Natural killer cell (primary cell): ENCODE data around the gene NBEAL2. TPM values are rescaled to one million over a fixed set of nuclear protein-coding genes. Genes with fewer than 3 reads are reported as not detected.
A peak's percentile ranks its signal among the peaks of the same experiment; 100 is the strongest.
"Not testable (repeated sequence)": the region's sequence is repeated elsewhere in the genome, so short reads cannot be mapped to it uniquely, and the experiment has no call there.

ENCODE experiments used
- ATAC-seq, 3 donors: fragments of 150-1000 bp in 2 of 3; fragments of 200-7000 bp in 1 of 3; cut with Tn5 transposase; 1 replicate in 1 of 3; 2 replicates in 2 of 3; pipeline ENCODE4 v1.10.0; 2021; ENCODE audit warnings: mild to moderate bottlenecking in 2 of 3, moderate library complexity in 2 of 3
- DNase-seq, 2 donors: peaks; one replicate each; pipeline versions ENCODE4 v3.0.0 to v3.0.0-alpha.2; 2013 to 2021; ENCODE audit warnings: mixed read lengths in 1 of 2
- H3K27ac ChIP-seq: one replicate; pipeline ENCODE4 v1.5.1; 2013; ENCODE audit warnings: mild to moderate bottlenecking, low read length
- H3K27me3 ChIP-seq: one replicate; pipeline ENCODE4 v1.6.1; 2013; ENCODE audit warnings: low read length; ENCODE audit not compliant: control insufficient read depth, insufficient read depth
- H3K36me3 ChIP-seq: one replicate; pipeline ENCODE4 v1.6.1; 2013; ENCODE audit warnings: low read length; ENCODE audit not compliant: control insufficient read depth, insufficient read depth
- H3K4me1 ChIP-seq: one replicate; pipeline ENCODE4 v1.6.1; 2013; ENCODE audit warnings: low read length; ENCODE audit not compliant: control insufficient read depth, insufficient read depth
- H3K4me3 ChIP-seq: one replicate; pipeline ENCODE4 v1.5.1; 2013; ENCODE audit warnings: low read length
- H3K9me3 ChIP-seq: one replicate; pipeline ENCODE4 v1.6.1; 2013; ENCODE audit warnings: low read length; ENCODE audit not compliant: control insufficient read depth, insufficient read depth
- H3K27ac Mint-ChIP-seq, 2 donors: one replicate each; pipeline ENCODE4 v1.8.0; 2022; ENCODE audit warnings: mild to moderate bottlenecking in 2 of 2, mixed read lengths in 2 of 2, moderate library complexity in 1 of 2
- H3K27me3 Mint-ChIP-seq, 2 donors: one replicate each; pipeline ENCODE4 v1.8.0; 2022; ENCODE audit warnings: low read depth in 2 of 2, mixed read lengths in 2 of 2
- H3K36me3 Mint-ChIP-seq: one replicate; pipeline ENCODE4 v1.8.0; 2022; ENCODE audit warnings: mixed read lengths
- H3K4me1 Mint-ChIP-seq, 2 donors: one replicate each; pipeline ENCODE4 v1.8.0; 2022; ENCODE audit warnings: mixed read lengths in 2 of 2
- H3K4me3 Mint-ChIP-seq: one replicate; pipeline ENCODE4 v1.8.0; 2022; ENCODE audit warnings: mild to moderate bottlenecking, moderate library complexity, mixed read lengths
- H3K9me3 Mint-ChIP-seq, 2 donors: one replicate each; pipeline ENCODE4 v1.8.0; 2022; ENCODE audit warnings: mixed read lengths in 2 of 2
- WGBS: methylation state at CpG from one replicate; pipeline ENCODE4 v1.1.7; 2013; ENCODE audit warnings: missing lambda C conversion rate; ENCODE audit not compliant: insufficient coverage; 5-methylcytosine and 5-hydroxymethylcytosine counted together
- intact Hi-C: fragments of 100-400 bp; cut with micrococcal nuclease; formaldehyde crosslinking; loops from one replicate; pipeline ENCODE4 v1.14.2; 2022
- total RNA-seq, 4 donors: library from RNA; stranded (reverse); fragments of 120-200 nt in 1 of 4; gene quantifications; one replicate each; pipeline versions ENCODE4 v1.2.3 to v1.2.4, GENCODE V29; 2013 to 2022
- TF ChIP-seq, protein P1 (sequence below): fragments of 200-600 bp; IDR thresholded peaks from one replicate; pipeline ENCODE4 v1.8.0; 2022; ENCODE audit warnings: antibody characterized with exemption

Gene NBEAL2
- total RNA-seq, 3 donors from 2014 or later (not counting 1 experiment from before 2014, with no cell fraction given): 453 to 536 (median 532) TPM

DNA sequence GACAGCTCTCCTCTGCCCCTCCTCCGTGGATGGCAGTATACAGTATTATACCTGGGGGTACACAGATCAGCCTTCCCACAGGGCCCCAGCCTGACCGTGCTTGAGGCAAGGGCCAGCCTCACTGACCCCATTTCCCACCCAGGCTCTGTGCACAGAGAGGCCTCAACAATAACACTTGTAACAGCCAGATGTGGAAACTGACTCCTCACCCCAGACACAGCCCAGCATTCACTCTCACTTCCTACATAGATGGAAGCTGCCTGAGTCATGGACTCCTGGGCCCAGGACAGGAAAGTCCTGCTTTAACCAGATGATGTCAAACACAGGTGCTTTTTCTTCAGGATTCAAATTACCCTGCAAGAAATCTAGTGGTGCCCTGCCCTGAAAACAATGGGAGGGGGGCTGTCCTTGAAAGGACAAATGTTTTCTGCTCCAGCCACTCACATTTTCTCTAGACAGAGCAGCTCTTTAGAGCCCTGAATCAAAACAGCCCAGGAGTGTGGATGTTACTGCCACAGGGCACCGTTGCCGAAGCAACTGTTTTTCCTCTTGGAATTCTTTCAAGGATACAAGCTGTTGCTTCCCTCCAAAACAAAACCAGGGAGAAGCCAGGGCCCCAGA is 19.3 kb upstream of the NBEAL2 start:
- 74% methylated on average over 4 of the region's 4 CpGs for WGBS
- Mint-ChIP-seq H3K9me3 (no peaks in the 10 kb centered on the region), H3K27me3 (no peaks in the 10 kb centered on the region), H3K36me3 (no peaks in the 10 kb centered on the region), H3K27ac (peak overlapping the region; percentile 94 to 99), H3K4me3 (peak overlapping the region; percentile 53), H3K4me1 (peaks cover 74 to 78% of the 10 kb centered on the region in 2 donors)
- peak overlapping the region; percentile 84 for H3K27ac ChIP-seq
- TF ChIP-seq, protein P1, sequence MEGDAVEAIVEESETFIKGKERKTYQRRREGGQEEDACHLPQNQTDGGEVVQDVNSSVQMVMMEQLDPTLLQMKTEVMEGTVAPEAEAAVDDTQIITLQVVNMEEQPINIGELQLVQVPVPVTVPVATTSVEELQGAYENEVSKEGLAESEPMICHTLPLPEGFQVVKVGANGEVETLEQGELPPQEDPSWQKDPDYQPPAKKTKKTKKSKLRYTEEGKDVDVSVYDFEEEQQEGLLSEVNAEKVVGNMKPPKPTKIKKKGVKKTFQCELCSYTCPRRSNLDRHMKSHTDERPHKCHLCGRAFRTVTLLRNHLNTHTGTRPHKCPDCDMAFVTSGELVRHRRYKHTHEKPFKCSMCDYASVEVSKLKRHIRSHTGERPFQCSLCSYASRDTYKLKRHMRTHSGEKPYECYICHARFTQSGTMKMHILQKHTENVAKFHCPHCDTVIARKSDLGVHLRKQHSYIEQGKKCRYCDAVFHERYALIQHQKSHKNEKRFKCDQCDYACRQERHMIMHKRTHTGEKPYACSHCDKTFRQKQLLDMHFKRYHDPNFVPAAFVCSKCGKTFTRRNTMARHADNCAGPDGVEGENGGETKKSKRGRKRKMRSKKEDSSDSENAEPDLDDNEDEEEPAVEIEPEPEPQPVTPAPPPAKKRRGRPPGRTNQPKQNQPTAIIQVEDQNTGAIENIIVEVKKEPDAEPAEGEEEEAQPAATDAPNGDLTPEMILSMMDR: no peak
- intact Hi-C loops: no loop called here
- no peaks in the 10 kb centered on the region for H3K9me3 ChIP-seq
- peaks cover 67% of the 10 kb centered on the region for H3K4me1 ChIP-seq
- DNase-seq (no peak), ATAC-seq (no peak)
- H3K36me3 ChIP-seq: peaks cover 3% of the 10 kb centered on the region
- no peak overlapping the region for H3K4me3 ChIP-seq
- H3K27me3 ChIP-seq: no peaks in the 10 kb centered on the region

DNA sequence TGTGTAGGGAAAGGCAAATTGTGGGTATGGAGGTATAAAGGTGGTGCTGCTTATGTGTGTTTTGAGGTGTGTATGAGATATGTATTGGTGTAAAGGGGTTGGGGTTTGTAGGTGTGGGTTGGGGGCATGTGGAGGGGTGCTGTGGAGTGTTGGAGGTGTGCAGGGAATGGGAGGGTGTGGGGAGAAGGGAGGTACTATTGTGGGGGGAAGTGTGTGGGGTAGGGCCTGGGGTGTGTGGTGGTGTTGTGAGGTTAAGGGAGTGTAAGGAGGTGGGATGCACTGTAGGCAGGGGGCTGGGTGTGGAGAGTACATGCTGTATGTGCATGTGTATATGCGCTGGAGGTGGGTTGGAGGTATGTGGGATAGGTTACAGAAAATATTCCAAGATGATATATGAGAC is 18.6 kb upstream of the NBEAL2 start:
- Mint-ChIP-seq H3K9me3 (no peaks in the 10 kb centered on the region), H3K27ac (peak overlapping the region; percentile 94 to 99), H3K36me3 (no peaks in the 10 kb centered on the region), H3K27me3 (no peaks in the 10 kb centered on the region), H3K4me3 (peak overlapping the region; percentile 53), H3K4me1 (peaks cover 74 to 78% of the 10 kb centered on the region in 2 donors)
- H3K9me3 ChIP-seq: no peaks in the 10 kb centered on the region
- TF ChIP-seq, protein P1: no peak
- no peaks in the 10 kb centered on the region for H3K27me3 ChIP-seq
- peaks cover 8% of the 10 kb centered on the region for H3K36me3 ChIP-seq
- ATAC-seq (no peak), DNase-seq (no peak)
- H3K4me3 ChIP-seq: no peak overlapping the region
- intact Hi-C loops: no loop called here
- peaks cover 67% of the 10 kb centered on the region for H3K4me1 ChIP-seq
- H3K27ac ChIP-seq: no peak overlapping the region
- 90% methylated on average over 1 of the region's 1 CpG for WGBS

DNA sequence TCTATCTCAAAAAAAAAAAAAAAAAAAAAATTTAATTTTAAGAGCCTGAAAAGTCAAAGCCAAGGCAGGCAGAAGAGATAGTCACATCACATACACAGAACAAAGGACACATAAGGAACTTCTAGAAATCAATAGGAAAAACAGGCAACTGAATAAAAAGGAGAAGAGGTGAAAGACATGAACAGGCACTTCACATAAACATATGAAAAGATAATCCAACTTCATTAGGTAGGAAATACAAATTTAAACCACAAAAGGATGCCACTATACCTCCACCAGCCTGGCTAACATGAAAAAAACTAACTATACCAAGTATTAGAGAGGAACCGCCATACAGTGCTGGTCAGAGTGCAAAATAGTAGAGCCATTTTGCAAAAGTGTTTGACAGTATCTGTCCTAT is 17.0 kb upstream of the NBEAL2 start:
- WGBS: 100% methylated on average over 1 of the region's 1 CpG
- Histone ChIP-seq H3K36me3 (peaks cover 9% of the 10 kb centered on the region), H3K27me3 (no peaks in the 10 kb centered on the region), H3K4me3 (no peak overlapping the region), H3K4me1 (peaks cover 67% of the 10 kb centered on the region), H3K9me3 (no peaks in the 10 kb centered on the region), H3K27ac (no peak overlapping the region)
- Mint-ChIP-seq H3K27me3 (no peaks in the 10 kb centered on the region), H3K27ac (peak overlapping the region; percentile 94 to 99), H3K4me3 (no peak overlapping the region), H3K9me3 (no peaks in the 10 kb centered on the region), H3K4me1 (peaks cover 74 to 78% of the 10 kb centered on the region in 2 donors), H3K36me3 (no peaks in the 10 kb centered on the region)
- TF ChIP-seq, protein P1: no peak
- ATAC-seq (no peak), DNase-seq (no peak)
- intact Hi-C loops: no loop called here

DNA sequence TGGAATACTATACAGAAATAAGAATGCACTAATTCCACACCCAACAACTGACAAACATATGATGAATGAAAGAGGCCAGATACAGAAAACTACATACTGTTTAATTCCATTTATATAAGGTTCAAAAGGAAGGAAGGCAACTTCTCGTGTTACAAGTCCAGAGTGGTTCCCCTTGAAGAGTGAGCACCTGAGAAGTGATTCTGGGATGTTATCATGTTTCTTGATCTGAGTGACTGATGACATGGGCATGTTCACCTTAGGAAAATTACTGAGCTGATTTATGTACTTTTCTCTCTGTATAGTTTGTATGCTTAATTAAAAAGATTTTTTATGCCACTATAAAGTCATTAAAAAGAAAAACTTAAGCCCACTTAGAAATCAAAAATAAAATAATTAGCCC is 16.5 kb upstream of the NBEAL2 start:
- ATAC-seq (no peak), DNase-seq (no peak)
- peaks cover 11% of the 10 kb centered on the region for H3K36me3 ChIP-seq
- peaks cover 67% of the 10 kb centered on the region for H3K4me1 ChIP-seq
- no peak overlapping the region for H3K27ac ChIP-seq
- H3K9me3 ChIP-seq: no peaks in the 10 kb centered on the region
- TF ChIP-seq, protein P1: no peak
- Mint-ChIP-seq H3K9me3 (no peaks in the 10 kb centered on the region), H3K36me3 (no peaks in the 10 kb centered on the region), H3K4me1 (peaks cover 74 to 80% of the 10 kb centered on the region in 2 donors), H3K4me3 (no peak overlapping the region), H3K27ac (peak overlapping the region; percentile 94 to 99), H3K27me3 (no peaks in the 10 kb centered on the region)
- no peaks in the 10 kb centered on the region for H3K27me3 ChIP-seq
- no peak overlapping the region for H3K4me3 ChIP-seq
- intact Hi-C loops: no loop called here
- 82% methylated on average over 1 of the region's 1 CpG for WGBS

DNA sequence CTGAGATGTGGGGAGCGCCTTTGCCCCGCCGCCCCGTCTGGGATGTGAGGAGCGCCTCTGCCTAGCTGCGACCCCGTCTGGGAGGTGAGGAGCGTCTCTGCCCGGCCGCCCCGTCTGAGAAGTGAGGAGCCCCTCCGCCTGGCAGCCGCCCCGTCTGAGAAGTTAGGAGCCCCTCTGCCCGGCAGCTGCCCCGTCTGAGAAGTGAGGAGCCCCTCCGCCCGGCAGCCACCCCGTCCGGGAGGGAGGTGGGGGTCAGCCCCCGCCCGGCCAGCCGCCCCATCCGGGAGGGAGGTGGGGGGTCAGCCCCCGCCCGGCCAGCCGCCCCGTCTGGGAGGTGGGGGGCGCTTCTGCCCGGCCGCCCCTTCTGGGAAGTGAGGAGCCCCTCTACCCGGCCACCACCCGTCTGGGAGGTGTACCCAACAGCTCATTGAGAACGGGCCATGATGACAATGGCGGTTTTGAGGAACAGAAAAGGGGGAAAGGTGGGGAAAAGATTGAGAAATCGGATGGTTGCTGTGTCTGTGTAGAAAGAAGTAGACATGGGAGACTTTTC is 15.4 kb upstream of the NBEAL2 start:
- H3K4me3 ChIP-seq, H3K27me3 ChIP-seq, H3K27ac Mint-ChIP-seq, H3K9me3 ChIP-seq, H3K27me3 Mint-ChIP-seq, intact Hi-C loops, DNase-seq, H3K9me3 Mint-ChIP-seq, H3K27ac ChIP-seq, H3K36me3 Mint-ChIP-seq, H3K4me3 Mint-ChIP-seq, ATAC-seq: not testable (repeated sequence)
- Histone ChIP-seq H3K36me3 (peaks cover 11% of the 10 kb centered on the region), H3K4me1 (peaks cover 65% of the 10 kb centered on the region)
- H3K4me1 Mint-ChIP-seq: peaks cover 74 to 77% of the 10 kb centered on the region in 2 donors
- whole genome bisulfite sequencing: 88% methylated on average over 18 of the region's 36 CpGs
